GM12878 (cell line): ENCODE results near the gene C1orf198. TPM values are rescaled to one million over a fixed set of nuclear protein-coding genes. Genes with fewer than 3 reads are reported as not detected.

Experiments
- ATAC-seq: fragments of 200-7000 bp; cut with Tn5 transposase; 3 replicates; pipeline ENCODE4 v1.9.1; 2020; ENCODE audit warnings: mild to moderate bottlenecking, moderate library complexity
- BruUV-seq: library from RNA; stranded (reverse); fragments of 400-500 nt; replicated peaks from 2 replicates; lab custom pipeline; 2021; lab: Mats Ljungman, UMichigan
- CTCF ChIA-PET: fragments of 300-600 bp; sonication (Branson Sonifier 250); formaldehyde crosslinking; extraction: SDS; loops from one replicate; lab custom pipeline; 2021; ENCODE audit warnings: inconsistent platforms; lab: Yijun Ruan, JAX
- POLR2A ChIA-PET: fragments of 350-600 bp; formaldehyde crosslinking; extraction: SDS; loops from one replicate; lab custom pipeline; 2021; ENCODE audit warnings: inconsistent platforms; lab: Charles Lee
- RAD21 ChIA-PET: fragments of 300-600 bp; sonication (Branson Sonifier 250); formaldehyde crosslinking; loops from one replicate; lab custom pipeline; 2023; ENCODE audit warnings: antibody characterized with exemption; ENCODE audit not compliant: unreplicated experiment; lab: Charles Lee
- SMC1A ChIA-PET: fragments of 300-600 bp; sonication (Branson Sonifier 250); formaldehyde crosslinking; loops from one replicate; lab custom pipeline; 2023; ENCODE audit not compliant: unreplicated experiment, uncharacterized antibody; lab: Charles Lee
- DNase-seq: peaks from one replicate; pipeline ENCODE4 v3.0.0-alpha.2; 2011; ENCODE audit warnings: low read depth, low spot score
- FAIRE-seq: peaks from 3 replicates; lab custom pipeline; 2011; peaks lifted over from hg19 to GRCh38; lab: Jason Lieb, UNC
- H2AFZ ChIP-seq: 2 replicates; pipeline ENCODE4 v1.6.0; 2011; ENCODE audit warnings: low read depth, low read length, control low read depth; ENCODE audit not compliant: control insufficient read depth
- H3K27ac ChIP-seq: 2 replicates; pipeline ENCODE4 v1.5.1; 2011; ENCODE audit warnings: control low read depth; ENCODE audit not compliant: control insufficient read depth, insufficient read depth
- H3K27me3 ChIP-seq, 2 experiments: replicated peaks in 1 of 2; 2 replicates each; pipeline versions ENCODE4 v1.6.0 to v1.6.1; 2011; ENCODE audit warnings: low read length in 1 of 2; ENCODE audit not compliant: control insufficient read depth in 2 of 2, insufficient read depth in 2 of 2
- H3K36me3 ChIP-seq, 2 experiments: 2 replicates each; pipeline ENCODE4 v1.5.1; 2011; ENCODE audit warnings: low read length in 1 of 2; ENCODE audit not compliant: control insufficient read depth in 2 of 2, insufficient read depth in 2 of 2
- H3K4me1 ChIP-seq: 2 replicates; pipeline ENCODE4 v1.6.1; 2011; ENCODE audit warnings: mild to moderate bottlenecking, low read length, moderate library complexity, mixed read lengths; ENCODE audit not compliant: control insufficient read depth, insufficient read depth
- H3K4me2 ChIP-seq: 2 replicates; pipeline ENCODE4 v1.6.0; 2011; ENCODE audit warnings: control low read depth; ENCODE audit not compliant: control insufficient read depth, insufficient read depth
- H3K4me3 ChIP-seq: fragments of 200-600 bp; sonication (generic); 2 replicates; pipeline ENCODE4 v1.5.1; 2016
- H3K79me2 ChIP-seq: 2 replicates; pipeline ENCODE4 v1.6.0; 2011; ENCODE audit warnings: low read length; ENCODE audit not compliant: control insufficient read depth, insufficient read depth
- H3K9ac ChIP-seq: 2 replicates; pipeline ENCODE4 v1.8.0; 2011; ENCODE audit warnings: low read length, control low read depth, mixed read lengths; ENCODE audit not compliant: control insufficient read depth, insufficient read depth
- H3K9me3 ChIP-seq: replicated peaks from 3 replicates; pipeline ENCODE4 v1.5.1; 2011; ENCODE audit warnings: mild to moderate bottlenecking, low read length; ENCODE audit not compliant: control insufficient read depth, insufficient read depth
- H4K20me1 ChIP-seq: 2 replicates; pipeline ENCODE4 v1.6.0; 2011; ENCODE audit not compliant: control insufficient read depth, insufficient read depth
- BACH1 ChIP-seq: fragments of 450-650 bp; IDR thresholded peaks from 2 replicates; pipeline ENCODE4 v1.6.1; 2017; ENCODE audit warnings: mild to moderate bottlenecking, borderline replicate concordance
- BHLHE40 ChIP-seq, 2 experiments: fragments of 450-650 bp in 1 of 2; IDR thresholded peaks; 2 replicates each; pipeline ENCODE4 v1.6.1; 2011 to 2017; ENCODE audit warnings: low read depth in 2 of 2, borderline replicate concordance in 1 of 2, improper control_type of control experiment in 1 of 2, low read length in 1 of 2, mild to moderate bottlenecking in 1 of 2
- CEBPB ChIP-seq, 2 experiments: fragments of 150-350 bp in 1 of 2; IDR thresholded peaks; 2 replicates each; pipeline ENCODE4 v1.6.1; 2012 to 2014; ENCODE audit warnings: low read depth in 2 of 2, low read length in 2 of 2, borderline replicate concordance in 1 of 2, inconsistent platforms in 1 of 2
- CREM ChIP-seq: IDR thresholded peaks from 2 replicates; pipeline ENCODE4 v1.6.1; 2014; ENCODE audit warnings: antibody characterized with exemption, low read depth
- FOXM1 ChIP-seq: IDR thresholded peaks from 2 replicates; pipeline ENCODE4 v1.6.1; 2012; ENCODE audit warnings: low read depth, mild to moderate bottlenecking, inconsistent platforms, low read length, moderate library complexity
- NR2C2 ChIP-seq: IDR thresholded peaks from 2 replicates; pipeline ENCODE4 v1.6.1; 2011; ENCODE audit warnings: borderline replicate concordance, low read depth; ENCODE audit not compliant: control insufficient read depth, insufficient read length
- PBX3 ChIP-seq: IDR thresholded peaks from 2 replicates; pipeline ENCODE4 v1.6.1; 2011; ENCODE audit warnings: mild to moderate bottlenecking, low read depth, low read length, moderate library complexity; ENCODE audit not compliant: insufficient replicate concordance
- RFX5 ChIP-seq: IDR thresholded peaks from 2 replicates; pipeline ENCODE4 v1.6.1; 2011; ENCODE audit warnings: low read depth, low read length, improper control_type of control experiment
- SUPT20H ChIP-seq: IDR thresholded peaks from 2 replicates; pipeline ENCODE4 v1.6.1; 2011; ENCODE audit warnings: low read depth, mild to moderate bottlenecking, low read length, moderate library complexity, borderline replicate concordance; ENCODE audit not compliant: control insufficient read depth
- ZNF592 ChIP-seq: fragments of 450-650 bp; IDR thresholded peaks from 2 replicates; pipeline ENCODE4 v1.6.1; 2017; ENCODE audit warnings: mild to moderate bottlenecking, moderate library complexity
- ZSCAN29 ChIP-seq: fragments of 450-650 bp; IDR thresholded peaks from 2 replicates; pipeline ENCODE4 v1.6.1; 2017; ENCODE audit warnings: mild to moderate bottlenecking, moderate library complexity
- WGBS: methylation state at CpG from one replicate; pipeline ENCODE4 v1.1.6; 2016; ENCODE audit warnings: low lambda C conversion rate; ENCODE audit not compliant: insufficient replicate concordance, insufficient coverage; ENCODE audit errors: missing lambda C conversion rate; 5-methylcytosine and 5-hydroxymethylcytosine counted together
- in situ Hi-C: fragments of 300-500 bp; cut with MboI; formaldehyde crosslinking; loops from 9 replicates; pipeline ENCODE4 v1.14.3; 2018; ENCODE audit warnings: mixed read lengths
- intact Hi-C: fragments of 100-400 bp; cut with micrococcal nuclease; formaldehyde crosslinking; loops from one replicate; pipeline ENCODE4 v1.14.2; 2022; ENCODE audit not compliant: unreplicated experiment
- polyA plus RNA-seq, 11 experiments: library from polyadenylated mRNA; depleted of rRNA in 4 of 11; unstranded in 6 of 11; stranded (reverse) in 5 of 11; fragments of >200 nt; fragmentation: Nextera tagmentation in 4 of 11; fragmentation: Illumina TruSeq in 1 of 11; extraction: Ambion mirVana in 4 of 11; extraction: Trizol in 1 of 11; gene quantifications; 1 replicate in 1 of 11; 2 replicates in 10 of 11; pipeline versions ENCODE4 v1.2.1 to v1.2.3, GENCODE V29; 2011 to 2016; ENCODE audit warnings: inconsistent platforms in 2 of 11, missing spikeins in 2 of 11, low read depth in 1 of 11
- total RNA-seq, 4 experiments: library from RNA; depleted of rRNA in 3 of 4; stranded (reverse); fragments of >200 nt in 3 of 4; fragmentation: Illumina TruSeq in 1 of 4; extraction: Trizol in 1 of 4; gene quantifications; 2 replicates each; pipeline versions ENCODE4 v1.2.1 to v1.2.3, GENCODE V29; 2013 to 2021

C1orf198 gene
- total and polyA plus RNA-seq, 10 of the 15 experiments (the other 5 are each of a cell fraction or from before 2014, with no cell fraction given), result 0.16 to 2.8 (median 1.1) TPM

GRCh38 chr1:230857077-230857476 is 11.2 kb downstream of the C1orf198 start:
- no peak overlapping the region for H3K27ac ChIP-seq
- no peaks in the 10 kb centered on the region for H3K9me3 ChIP-seq
- no peak overlapping the region for H3K4me3 ChIP-seq
- ChIA-PET SMC1A (no interaction called here), RAD21 (no interaction called here), POLR2A (no interaction called here), CTCF (no interaction called here)
- no TSS peak for BruUV-seq
- WGBS, result 78% methylated on average over 13 of the region's 13 CpGs
- no peaks in the 10 kb centered on the region for H3K79me2 ChIP-seq
- DNase-seq, result no peak
- H4K20me1 ChIP-seq, result no peaks in the 10 kb centered on the region
- no peak for FAIRE-seq
- H3K36me3 ChIP-seq, result no peaks in the 10 kb centered on the region
- H3K9ac ChIP-seq, result no peak overlapping the region
- intact Hi-C loops, result no loop called here
- no peaks in the 10 kb centered on the region for H3K27me3 ChIP-seq
- in situ Hi-C loops, result no loop called here
- no peak overlapping the region for H2AFZ ChIP-seq
- H3K4me1 ChIP-seq, result no peaks in the 10 kb centered on the region
- no peak for ATAC-seq
- no peak overlapping the region for H3K4me2 ChIP-seq
- TF ChIP-seq BACH1, result no peak
- TF ChIP-seq ZNF592, result no peak
- TF ChIP-seq NR2C2, result no peak
- no peak for TF ChIP-seq CREM
- TF ChIP-seq SUPT20H, result no peak
- TF ChIP-seq CEBPB (IDR thresholded peaks at IDR 0.05; ENCODE audit: borderline replicate concordance in 1 of 2, low read depth in 2 of 2, low read length in 2 of 2), result no peak
- TF ChIP-seq ZSCAN29, result no peak
- TF ChIP-seq BHLHE40 (IDR thresholded peaks at IDR 0.05; ENCODE audit: borderline replicate concordance in 1 of 2, low read depth in 2 of 2, low read length in 1 of 2), result no peak
- no peak for TF ChIP-seq PBX3
- no peak for TF ChIP-seq FOXM1
- no peak for TF ChIP-seq RFX5
